Activated CD4-positive, CD25-positive, alpha-beta regulatory T cell treated with anti-CD3 and anti-CD28 coated beads, Interleukin-2, amount 50 U/mL, for 24 hours (primary cell): ENCODE data around the gene SIRT3.
"Not testable (repeated sequence)": the region's sequence is repeated elsewhere in the genome, so short reads cannot be mapped to it uniquely, and the experiment has no call there.

Experiments
- ATAC-seq, 2 donors: fragments of 150-1000 bp; cut with Tn5 transposase; one replicate each; pipeline ENCODE4 v1.10.0; 2021; ENCODE audit warnings: mild to moderate bottlenecking in 1 of 2, moderate library complexity in 1 of 2

SIRT3 gene

DNA sequence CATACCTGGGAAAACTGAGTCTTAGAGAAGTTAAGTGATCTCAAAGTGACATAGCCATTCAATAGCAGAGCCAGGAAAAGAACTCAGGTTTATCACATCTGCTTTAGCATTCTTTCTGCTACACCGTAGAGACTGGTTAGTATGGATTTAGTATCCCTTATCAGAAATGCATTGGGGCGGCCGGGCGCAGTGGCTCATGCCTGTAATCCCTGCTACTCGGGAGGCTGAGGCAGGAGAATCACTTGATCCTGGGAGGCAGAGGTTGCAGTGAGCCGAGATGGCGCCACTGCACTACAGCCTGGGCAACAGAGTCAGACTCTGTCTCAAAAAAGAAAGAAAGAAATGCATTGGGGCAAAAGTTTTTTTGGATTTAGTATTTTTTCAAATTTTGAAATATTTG, 2.2 kb upstream of the SIRT3 start:
- not testable (repeated sequence) for ATAC-seq

DNA sequence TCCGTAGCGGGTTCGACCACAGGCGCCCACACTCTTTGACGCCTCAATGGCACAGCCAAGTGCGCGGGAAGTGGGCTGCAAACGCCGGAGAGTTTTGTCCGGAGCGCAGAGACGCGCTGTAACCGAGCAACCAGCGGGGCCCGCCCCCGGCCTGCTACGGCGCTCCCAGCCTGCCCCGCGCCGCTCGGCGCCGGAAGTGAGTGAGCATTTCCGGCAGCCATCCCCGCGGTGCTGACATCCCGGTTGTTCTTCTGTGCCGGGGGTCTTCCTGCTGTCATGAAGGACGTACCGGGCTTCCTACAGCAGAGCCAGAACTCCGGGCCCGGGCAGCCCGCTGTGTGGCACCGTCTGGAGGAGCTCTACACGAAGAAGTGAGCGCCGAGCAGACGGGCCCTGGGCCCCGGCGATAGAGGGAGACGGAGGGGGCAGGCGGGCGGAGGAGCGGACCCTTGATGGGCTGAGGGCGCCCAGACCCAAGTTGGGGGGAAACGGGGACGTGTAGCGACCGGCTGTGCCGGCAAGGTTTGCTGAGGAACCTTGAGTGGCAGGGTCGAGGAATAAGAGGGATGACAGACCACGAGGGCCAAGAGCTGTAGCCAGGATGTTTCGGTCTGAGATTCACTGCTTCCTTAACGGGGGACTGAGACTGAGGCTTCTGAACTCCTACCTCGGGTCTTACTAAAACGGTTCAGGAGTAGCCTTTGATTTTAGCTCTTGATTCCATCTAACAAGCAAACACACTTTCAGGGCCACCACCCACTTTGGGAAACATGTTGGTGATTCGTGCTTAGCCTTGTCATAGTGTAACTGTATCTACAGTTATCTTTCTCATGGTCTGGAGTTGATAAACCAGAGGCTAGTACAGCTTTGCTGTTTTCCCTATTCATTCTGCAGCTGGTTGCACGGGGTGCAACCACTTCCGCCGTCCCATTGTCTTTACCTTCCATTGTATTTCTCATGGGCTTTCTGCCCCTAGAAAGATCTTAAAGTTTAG, 929 bp upstream of the SIRT3 start, which contains the start of gene PSMD13:
Gene PSMD13 (plus strand): TSS at position 203 of the 994 bp plus-strand sequence. CDS start 74 bp downstream, at position 277.
- ATAC-seq: peak; percentile 85 to 87

GRCh38 chr11:235609-235996, 539 bp downstream of the SIRT3 start:
- ATAC-seq: peak; percentile 36 to 42

DNA sequence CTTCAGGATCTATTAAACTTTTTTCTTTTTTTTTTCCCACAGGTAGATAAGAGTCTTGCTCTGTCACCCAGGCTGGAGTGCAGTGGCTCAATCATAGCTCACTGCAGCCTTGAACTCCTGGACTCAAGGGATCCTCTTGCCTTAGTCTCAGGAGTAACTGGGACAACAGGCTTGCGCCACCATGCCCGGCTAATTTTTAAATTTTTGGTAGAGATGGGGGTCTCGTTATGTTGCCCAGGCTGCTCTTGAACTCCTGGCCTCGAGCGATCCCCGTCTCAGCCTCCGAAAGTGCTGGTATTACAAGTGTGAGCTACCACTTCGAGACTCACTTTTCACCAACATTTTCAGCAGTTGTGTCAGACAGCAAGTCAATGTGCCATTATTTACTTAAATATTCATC, 962 bp downstream of the SIRT3 start:
- ATAC-seq: no peak

DNA sequence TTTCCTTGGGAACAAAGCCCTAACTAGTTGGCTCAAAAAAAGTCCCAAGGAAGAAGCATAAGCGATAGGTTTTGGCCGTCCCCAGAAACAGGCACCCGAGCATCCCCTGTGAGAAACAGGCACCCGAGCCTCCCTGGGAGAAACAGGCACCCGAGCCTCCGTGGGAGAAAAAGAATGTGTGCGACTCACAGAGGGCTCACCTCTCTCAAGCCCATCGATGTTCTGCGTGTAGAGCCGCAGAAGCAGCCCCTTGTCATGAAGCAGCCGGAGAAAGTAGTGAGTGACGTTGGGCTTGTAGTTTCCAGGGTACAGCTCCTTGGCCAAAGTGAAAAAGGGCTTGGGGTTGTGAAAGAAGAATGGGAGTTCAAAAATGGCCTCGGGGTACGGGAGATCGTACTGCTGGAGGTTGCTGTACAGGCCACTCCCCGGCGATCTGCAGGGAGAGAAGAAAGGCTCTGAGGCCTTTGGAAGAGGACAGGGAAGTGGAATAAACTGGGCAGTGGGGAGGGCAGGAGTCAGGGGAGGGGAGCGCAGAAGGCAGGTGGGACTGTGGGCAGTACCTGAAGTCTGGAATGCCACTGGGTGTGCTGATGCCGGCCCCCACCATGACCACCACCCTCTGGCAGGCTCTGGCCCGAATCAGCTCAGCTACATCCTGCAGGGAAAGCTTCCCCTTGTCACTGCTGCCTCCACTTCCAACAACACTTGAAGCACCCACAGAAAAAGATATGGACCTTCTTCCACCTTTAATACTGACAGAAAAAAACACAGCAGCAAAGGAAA, 3.2 kb downstream of the SIRT3 start:
- no peak for ATAC-seq

DNA sequence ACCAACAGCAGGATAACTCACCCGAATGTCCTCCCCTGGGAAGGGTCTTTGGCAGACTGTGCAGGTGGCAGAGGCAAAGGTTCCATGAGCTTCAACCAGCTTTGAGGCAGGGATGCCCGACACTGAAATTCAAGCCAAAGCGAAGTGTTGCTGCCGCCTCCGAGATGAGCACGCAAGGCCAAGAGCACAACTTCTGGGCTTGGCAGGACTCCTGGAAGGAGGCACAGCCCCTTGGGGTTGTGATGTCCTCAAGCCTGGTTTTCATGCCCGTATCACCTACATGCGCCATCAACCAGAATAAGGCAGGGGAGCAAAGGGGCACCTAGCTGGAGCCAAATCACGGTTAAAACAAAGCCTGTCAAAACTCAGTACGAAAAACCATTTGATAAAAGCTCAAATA, 5.7 kb downstream of the SIRT3 start:
- no peak for ATAC-seq

DNA sequence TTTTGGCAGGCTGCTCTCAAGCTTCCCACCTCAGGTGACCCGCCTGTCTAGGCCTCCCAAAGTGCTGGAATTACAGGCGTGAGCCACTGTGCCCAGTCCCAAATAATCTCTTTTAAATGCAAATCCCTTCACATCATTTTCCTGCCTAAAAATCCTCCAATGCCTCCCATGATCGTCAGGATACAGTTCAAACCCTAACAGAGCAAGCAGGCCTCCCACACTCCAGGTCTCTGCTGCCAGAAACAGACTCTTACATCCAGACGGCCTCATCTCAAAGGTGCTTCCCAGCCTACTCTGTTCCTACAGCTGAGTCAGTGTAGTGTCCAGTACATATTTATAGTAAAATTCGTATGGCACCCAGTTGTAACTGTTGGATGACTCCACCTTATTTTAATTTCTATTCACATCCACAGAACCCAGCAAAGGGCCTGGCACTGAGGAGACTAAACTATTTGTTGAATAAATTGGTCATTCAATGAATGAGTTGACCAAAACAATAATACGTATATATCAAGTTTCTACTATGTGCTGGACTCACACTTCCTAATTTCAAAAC, 8.2 kb downstream of the SIRT3 start:
- ATAC-seq: no peak

DNA sequence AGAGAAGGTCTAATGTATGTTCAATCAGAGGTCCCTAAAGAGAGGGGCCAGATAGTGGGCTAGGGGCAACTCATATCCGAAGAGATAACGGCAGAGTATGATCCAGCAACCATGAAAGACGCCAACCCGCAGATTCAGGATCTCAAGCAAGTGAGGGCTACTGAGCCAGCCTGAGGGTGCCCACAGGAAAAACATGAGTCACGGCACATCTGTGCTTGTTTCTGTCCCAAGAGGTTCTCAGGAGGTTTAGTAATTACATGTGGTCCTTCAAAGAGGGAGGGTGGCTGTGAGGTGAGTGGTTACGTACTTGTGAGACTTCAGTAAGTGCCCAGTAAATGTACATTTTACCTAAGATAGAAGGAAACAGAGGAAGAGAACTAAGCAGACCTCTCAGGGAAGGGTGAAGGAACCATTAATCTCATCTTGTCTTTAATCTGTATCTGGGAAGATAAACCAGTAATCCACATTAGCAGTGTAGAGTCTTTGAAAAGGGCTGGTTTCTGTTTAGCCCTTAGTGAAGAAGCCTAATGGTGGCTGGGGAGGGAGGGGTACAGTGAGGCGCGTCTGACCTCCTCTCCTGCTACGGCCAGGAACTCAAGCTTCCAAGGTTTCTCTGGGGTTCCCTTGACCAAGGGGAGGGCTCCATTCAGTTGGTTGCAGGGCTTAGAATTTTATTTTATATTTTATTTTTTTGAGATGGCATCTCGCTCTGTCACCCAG, 10.2 kb downstream of the SIRT3 start:
- peak in 1 of 2 donors; percentile 30 for ATAC-seq

DNA sequence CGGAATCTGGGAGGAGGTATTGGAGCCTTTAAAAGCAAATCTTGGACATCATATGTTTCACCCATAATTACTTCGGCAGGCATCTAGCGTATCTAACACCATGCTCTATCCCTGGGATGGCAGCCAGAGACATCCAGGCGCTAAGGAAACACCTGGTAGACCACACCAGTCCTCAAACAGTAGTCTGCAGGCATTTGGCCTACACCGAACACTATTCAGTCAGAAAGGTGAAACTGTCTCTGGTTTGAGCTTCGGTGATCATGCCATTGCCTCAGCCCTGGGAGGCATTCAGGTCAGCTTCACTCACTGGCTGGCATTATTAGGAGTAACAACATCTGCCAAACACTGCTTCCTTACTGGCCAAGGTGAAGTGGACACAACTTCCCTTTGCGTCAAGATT, 11.7 kb downstream of the SIRT3 start:
- ATAC-seq: no peak

DNA sequence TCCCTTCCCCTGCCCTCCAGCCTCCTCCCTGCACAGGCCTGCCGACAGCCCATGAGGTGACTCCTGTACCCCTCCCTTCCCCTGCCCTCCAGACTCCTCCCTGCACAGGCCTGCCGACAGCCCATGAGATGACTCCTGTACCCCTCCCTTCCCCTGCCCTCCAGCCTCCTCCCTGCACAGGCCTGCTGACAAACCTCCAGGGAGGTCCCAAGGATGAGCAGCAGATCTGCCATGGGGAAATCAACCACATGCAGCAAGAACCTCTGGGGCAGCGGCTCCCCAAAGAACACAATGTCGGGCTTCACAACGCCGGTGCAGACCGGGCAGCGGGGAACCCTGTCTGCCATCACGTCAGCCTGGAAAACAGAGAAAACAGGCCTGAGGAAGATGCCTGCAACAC, 12.3 kb downstream of the SIRT3 start:
- no peak for ATAC-seq

- no peak for ATAC-seq
Measured at GRCh38 chr11:223026-223789, 12.9 kb downstream of the SIRT3 start.

GRCh38 chr11:221998-222789, 13.9 kb downstream of the SIRT3 start:
- ATAC-seq: no peak

GRCh38 chr11:221539-221938, 14.6 kb downstream of the SIRT3 start:
- no peak for ATAC-seq

- ATAC-seq: not testable (repeated sequence)
Measured at GRCh38 chr11:220641-221215, 15.4 kb downstream of the SIRT3 start.

GRCh38 chr11:218815-219593, 17.1 kb downstream of the SIRT3 start:
- ATAC-seq: no peak

DNA sequence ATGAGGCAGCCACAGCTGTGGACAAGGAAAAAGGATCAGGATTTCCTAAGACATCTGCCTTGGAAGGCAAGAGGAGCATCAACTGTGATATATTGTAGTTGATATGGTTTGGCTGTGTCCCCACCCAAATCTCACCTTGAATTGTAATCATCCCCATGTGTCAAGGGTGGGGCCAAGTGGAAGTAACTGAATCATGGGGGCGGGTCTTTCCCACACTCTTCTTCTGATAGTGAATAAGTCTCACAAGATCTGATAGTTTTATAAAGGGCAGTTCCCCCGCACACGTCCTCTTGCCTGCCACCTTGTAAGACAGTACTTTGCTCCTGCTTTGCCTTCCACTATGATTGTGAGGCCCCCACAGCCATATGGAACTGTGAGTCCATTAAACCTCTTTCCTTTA, 18.4 kb downstream of the SIRT3 start:
- ATAC-seq: peak in 1 of 2 donors; percentile 36

DNA sequence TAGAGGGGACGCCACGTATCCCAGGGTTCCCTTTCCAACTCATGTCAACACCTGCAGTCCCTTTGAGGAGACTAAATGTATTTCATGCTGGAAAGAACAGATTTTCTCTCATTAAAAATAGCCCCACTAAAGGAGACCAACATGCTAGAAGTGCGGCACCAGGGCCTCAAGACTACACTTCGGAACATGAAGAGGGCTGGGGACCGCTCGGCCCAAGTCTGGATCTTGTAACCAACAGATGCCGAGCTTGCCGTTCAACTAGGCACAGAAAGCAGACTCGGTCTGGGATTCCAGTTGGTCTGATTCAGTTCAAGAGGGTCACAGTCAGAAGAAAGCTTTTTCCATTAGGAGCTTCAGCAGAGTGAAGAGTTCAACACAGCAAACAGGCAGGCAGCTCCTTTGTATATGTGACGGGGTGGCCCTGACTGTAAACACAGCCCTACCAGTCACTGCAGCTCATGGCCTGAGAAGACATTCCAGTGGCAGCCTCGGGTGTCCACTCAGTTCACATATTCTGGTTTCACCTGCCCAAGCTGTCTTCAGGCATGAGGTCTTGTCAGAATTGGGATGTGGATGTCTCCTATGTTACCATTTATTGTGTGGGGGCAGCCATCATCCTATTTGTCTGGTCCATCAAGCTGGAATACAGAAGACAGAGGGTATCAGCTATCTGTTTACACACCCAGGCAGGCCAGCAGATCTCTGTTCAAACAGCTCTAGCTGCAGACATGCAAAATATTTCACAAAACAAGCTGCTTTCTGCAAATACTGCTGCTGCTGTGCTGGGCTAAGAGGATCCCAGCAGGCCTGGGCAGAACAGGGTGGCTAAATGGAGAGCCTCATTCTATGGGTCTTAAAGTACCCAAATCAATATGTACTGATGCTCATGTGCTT, 19.8 kb downstream of the SIRT3 start:
- ATAC-seq: no peak

DNA sequence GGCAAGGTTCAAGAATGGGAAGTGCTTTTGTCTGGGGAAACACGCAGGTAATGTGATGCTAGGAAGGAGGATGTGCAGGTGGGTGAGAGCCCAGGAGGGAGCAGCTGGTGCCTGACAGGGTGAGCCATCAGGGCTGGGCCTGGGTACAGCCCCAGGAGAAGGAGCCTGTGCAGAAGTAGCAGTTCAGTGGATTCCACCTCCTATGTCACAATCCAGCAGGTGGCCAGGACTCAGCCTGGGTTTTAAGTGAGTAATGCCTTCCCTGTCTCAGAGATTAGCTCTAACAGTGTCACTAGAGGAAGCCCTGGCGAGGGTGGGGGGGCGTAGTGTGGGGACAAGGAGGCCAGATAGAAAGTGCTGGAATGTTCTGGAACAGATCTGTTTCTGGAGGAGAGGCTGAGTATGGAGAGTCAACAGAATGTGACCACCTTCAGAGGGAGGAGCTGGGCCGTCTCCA, 20.5 kb downstream of the SIRT3 start:
- no peak for ATAC-seq

DNA sequence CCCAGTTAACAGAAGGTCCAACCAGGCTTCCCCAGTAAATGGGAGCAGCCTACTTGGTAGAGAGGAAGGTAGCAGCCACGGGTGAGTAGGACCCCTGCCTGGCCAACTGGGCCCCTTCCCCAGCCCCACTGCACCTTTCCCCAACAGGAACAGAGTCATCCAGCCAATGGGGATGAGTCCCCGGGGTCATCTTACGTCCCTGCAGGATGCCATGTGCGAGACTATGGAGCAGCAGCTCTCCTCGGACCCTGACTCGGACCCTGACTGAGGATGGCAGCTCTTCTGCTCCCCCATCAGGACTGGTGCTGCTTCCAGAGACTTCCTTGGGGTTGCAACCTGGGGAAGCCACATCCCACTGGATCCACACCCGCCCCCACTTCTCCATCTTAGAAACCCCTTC, 22.1 kb downstream of the SIRT3 start:
- ATAC-seq: no peak
